ENCODE results near the gene SERPINA4.

The SERPINA4 gene

DNA sequence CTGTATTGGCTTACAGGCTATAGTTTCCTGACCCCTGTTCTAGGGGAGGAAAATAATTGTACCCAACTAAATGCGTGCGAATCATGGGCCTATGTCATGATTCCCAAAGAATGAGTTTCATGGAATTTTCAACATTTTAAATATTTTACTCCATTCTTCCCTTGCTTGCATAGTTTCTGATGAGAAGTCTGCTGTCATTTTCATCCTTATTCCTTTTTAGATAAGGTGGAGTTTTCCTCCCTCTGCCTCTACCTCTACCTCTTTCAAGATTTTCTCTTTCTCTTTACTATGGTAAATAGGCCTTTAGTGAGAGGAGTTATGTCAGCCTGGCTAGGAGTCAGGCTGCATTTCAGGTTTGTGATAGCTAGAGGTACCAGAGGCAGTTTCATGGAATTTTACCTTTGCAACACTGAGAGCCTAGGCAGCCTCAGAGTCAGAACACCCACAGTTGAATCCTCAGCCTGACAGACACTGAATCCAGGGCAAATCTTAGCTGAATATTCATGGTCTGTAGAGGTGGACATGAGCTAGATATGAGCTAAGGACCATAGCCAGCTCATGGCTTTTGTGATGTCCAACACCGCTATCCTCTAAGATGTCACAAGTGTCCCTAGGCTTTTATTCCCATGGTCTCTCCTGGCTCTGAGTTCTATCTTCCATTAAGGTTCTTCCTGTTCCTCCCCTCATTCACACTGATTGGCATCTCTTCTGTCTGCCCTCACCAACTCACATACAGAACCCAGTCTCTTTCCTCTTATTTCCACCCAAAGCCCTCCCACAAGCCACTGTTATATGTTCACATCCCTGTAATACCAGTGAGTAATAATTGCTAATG, 57.0 kb downstream of the SERPINA4 start:
- no peak for DNase-seq

DNA sequence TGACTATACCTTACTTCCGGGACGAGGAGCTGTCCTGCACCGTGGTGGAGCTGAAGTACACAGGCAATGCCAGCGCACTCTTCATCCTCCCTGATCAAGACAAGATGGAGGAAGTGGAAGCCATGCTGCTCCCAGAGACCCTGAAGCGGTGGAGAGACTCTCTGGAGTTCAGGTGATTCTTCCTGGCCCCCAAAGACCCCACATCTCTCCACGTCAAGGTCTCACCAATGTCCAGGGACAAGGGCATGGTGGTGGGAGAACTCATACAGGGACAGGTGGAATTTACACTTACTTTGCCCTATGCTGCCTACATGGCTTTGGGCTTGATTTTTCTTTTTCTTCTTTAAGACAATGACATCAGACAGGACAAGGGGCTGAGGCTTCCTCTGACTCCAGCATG, 58.1 kb downstream of the SERPINA4 start:
- no peak for DNase-seq

Data from activated CD4-positive, alpha-beta T cell treated with anti-CD3 and anti-CD28 coated beads, Interleukin-2, amount 50 U/mL, for 16 hours (primary cell).